HCT116 (cell line): ENCODE measurements around the gene LIX1. TPM values are rescaled to one million over a fixed set of nuclear protein-coding genes. Genes with fewer than 3 reads are reported as not detected.

Experiments
- ATAC-seq: fragments of 200-7000 bp; cut with Tn5 transposase; 2 replicates; pipeline ENCODE4 v1.9.1; 2020; ENCODE audit warnings: mild to moderate bottlenecking, moderate library complexity
- BruUV-seq: library from RNA; stranded (reverse); fragments of 400-500 nt; replicated peaks from 2 replicates; lab custom pipeline; 2021; lab: Mats Ljungman, UMichigan
- CTCF ChIA-PET: fragments of 300-600 bp; sonication (Branson Sonifier 250); formaldehyde crosslinking; loops from one replicate; lab custom pipeline; 2021; ENCODE audit warnings: antibody characterized with exemption; lab: Charles Lee
- POLR2A ChIA-PET: fragments of 300-600, 350-600 bp; sonication (Branson Sonifier 250); formaldehyde crosslinking; loops from one replicate; lab custom pipeline; 2021; ENCODE audit warnings: antibody characterized with exemption; lab: Charles Lee
- RAD21 ChIA-PET, 2 experiments: fragments of 300-600 bp; sonication (Branson Sonifier 250); formaldehyde crosslinking; loops; one replicate each; lab custom pipeline; 2023; ENCODE audit warnings: low total read pairs in 2 of 2; ENCODE audit not compliant: uncharacterized antibody in 2 of 2, unreplicated experiment in 2 of 2, low non-redundant PET in 1 of 2; lab: Charles Lee
- DNase-seq: peaks from one replicate; pipeline ENCODE4 v3.0.0-alpha.2; 2010; ENCODE audit warnings: low read depth, low spot score
- H2AFZ ChIP-seq: fragments of 200-600 bp; shearing (Covaris generic), sonication (generic); 2 replicates; pipeline ENCODE4 v1.6.1; 2017; ENCODE audit warnings: low read depth, mixed run types, mixed read lengths, antibody characterized with exemption, low read length; ENCODE audit not compliant: poor library complexity, severe bottlenecking
- H3K27ac ChIP-seq: 2 replicates; pipeline ENCODE4 v1.5.1; 2012; ENCODE audit warnings: low read depth, low read length
- H3K27me3 ChIP-seq: fragments of 200-600 bp; sonication (generic); 2 replicates; pipeline ENCODE4 v1.6.1; 2016; ENCODE audit warnings: mixed run types, low read length, mixed read lengths; ENCODE audit not compliant: insufficient read depth
- H3K36me3 ChIP-seq, 2 experiments: fragments of 200-500 bp in 1 of 2; fragments of 200-600 bp in 1 of 2; sonication (Bioruptor generic) in 1 of 2; sonication (generic) in 1 of 2; 2 replicates each; pipeline versions ENCODE4 v1.5.1 to v1.6.1; 2014 to 2016; ENCODE audit warnings: low read length in 2 of 2, inconsistent platforms in 1 of 2, mixed read lengths in 1 of 2, mixed run types in 1 of 2; ENCODE audit not compliant: insufficient read depth in 2 of 2, control insufficient read depth in 1 of 2
- H3K4me1 ChIP-seq, 2 experiments: fragments of 200-600 bp in 1 of 2; sonication (generic) in 1 of 2; 2 replicates each; pipeline versions ENCODE4 v1.5.1 to v1.6.1; 2012 to 2017; ENCODE audit warnings: low read length in 2 of 2, inconsistent platforms in 1 of 2, mild to moderate bottlenecking in 1 of 2, mixed read lengths in 1 of 2, mixed run types in 1 of 2, moderate library complexity in 1 of 2; ENCODE audit not compliant: insufficient read depth in 2 of 2, control insufficient read depth in 1 of 2
- H3K4me2 ChIP-seq: fragments of 200-600 bp; sonication (generic); 2 replicates; pipeline ENCODE4 v1.6.1; 2017; ENCODE audit warnings: mixed run types, low read length, mixed read lengths
- H3K4me3 ChIP-seq, 2 experiments: fragments of 200-600 bp in 1 of 2; sonication (generic) in 1 of 2; replicated peaks in 1 of 2; 2 replicates each; pipeline ENCODE4 v1.5.1; 2011 to 2016; ENCODE audit warnings: low read length in 2 of 2, control low read depth in 1 of 2, low read depth in 1 of 2, mild to moderate bottlenecking in 1 of 2, mixed read lengths in 1 of 2, mixed run types in 1 of 2
- H3K79me2 ChIP-seq: fragments of 200-600 bp; sonication (generic); 2 replicates; pipeline ENCODE4 v1.6.1; 2017; ENCODE audit warnings: mild to moderate bottlenecking, mixed run types, low read length, moderate library complexity, mixed read lengths; ENCODE audit not compliant: insufficient read depth
- H3K9ac ChIP-seq: fragments of 200-600 bp; sonication (generic); 2 replicates; pipeline ENCODE4 v1.6.1; 2016; ENCODE audit warnings: low read length, mixed read lengths
- H3K9me2 ChIP-seq: fragments of 200-600 bp; sonication (generic), shearing (Covaris generic); 2 replicates; pipeline ENCODE4 v1.6.1; 2017; ENCODE audit warnings: mixed run types, mild to moderate bottlenecking, moderate library complexity; ENCODE audit not compliant: insufficient read depth
- H3K9me3 ChIP-seq, 2 experiments: fragments of 200-500 bp in 1 of 2; fragments of 200-600 bp in 1 of 2; sonication (Bioruptor generic) in 1 of 2; sonication (generic) in 1 of 2; 2 replicates each; pipeline ENCODE4 v1.6.1; 2014 to 2017; ENCODE audit warnings: low read length in 2 of 2, mixed read lengths in 2 of 2, inconsistent platforms in 1 of 2, low read depth in 1 of 2, mild to moderate bottlenecking in 1 of 2, mixed run types in 1 of 2, moderate library complexity in 1 of 2; ENCODE audit not compliant: control insufficient read depth in 1 of 2, insufficient read depth in 1 of 2
- H4K20me1 ChIP-seq: fragments of 200-600 bp; sonication (generic), shearing (Covaris generic); 2 replicates; pipeline ENCODE4 v1.6.1; 2017; ENCODE audit warnings: mixed run types, mild to moderate bottlenecking, moderate library complexity; ENCODE audit not compliant: insufficient read depth
- CEBPB ChIP-seq: IDR thresholded peaks from 2 replicates; pipeline ENCODE4 v1.6.1; 2012; ENCODE audit warnings: low read depth
- ELF1 ChIP-seq: IDR thresholded peaks from 2 replicates; pipeline ENCODE4 v1.6.1; 2012; ENCODE audit warnings: low read depth, borderline replicate concordance
- EZH2 ChIP-seq: fragments of 200-600 bp; sonication (generic); IDR thresholded peaks from 2 replicates; pipeline ENCODE4 v1.6.1; 2017; ENCODE audit warnings: antibody characterized with exemption, mixed run types
- EZH2phosphoT487 ChIP-seq: fragments of 200-600 bp; IDR thresholded peaks from 2 replicates; pipeline ENCODE4 v1.6.1; 2018; ENCODE audit warnings: antibody characterized with exemption, borderline replicate concordance
- FOSL1 ChIP-seq: IDR thresholded peaks from 2 replicates; pipeline ENCODE4 v1.6.1; 2012; ENCODE audit warnings: low read depth
- JUND ChIP-seq: IDR thresholded peaks from 2 replicates; pipeline ENCODE4 v1.6.1; 2012
- POLR2A ChIP-seq: IDR thresholded peaks from 2 replicates; pipeline ENCODE4 v1.7.0; 2011; ENCODE audit warnings: borderline replicate concordance; ENCODE audit not compliant: insufficient read depth, insufficient read length; ENCODE audit errors: extremely low read depth
- POLR2AphosphoS5 ChIP-seq: IDR thresholded peaks from 2 replicates; pipeline ENCODE4 v1.6.1; 2011; ENCODE audit warnings: mild to moderate bottlenecking, low read depth, low read length, moderate library complexity
- RAD21 ChIP-seq: IDR thresholded peaks from 2 replicates; pipeline ENCODE4 v1.6.1; 2012; ENCODE audit warnings: low read depth, mild to moderate bottlenecking
- SIN3A ChIP-seq: IDR thresholded peaks from 2 replicates; pipeline ENCODE4 v1.6.1; 2012; ENCODE audit warnings: low read depth
- SP1 ChIP-seq: IDR thresholded peaks from 2 replicates; pipeline ENCODE4 v1.6.1; 2012; ENCODE audit warnings: low read depth
- SRF ChIP-seq: IDR thresholded peaks from 2 replicates; pipeline ENCODE4 v1.6.1; 2012; ENCODE audit warnings: low read depth
- ZBTB33 ChIP-seq: IDR thresholded peaks from 2 replicates; pipeline ENCODE4 v1.6.1; 2011; ENCODE audit warnings: mild to moderate bottlenecking, low read length, moderate library complexity; ENCODE audit not compliant: insufficient replicate concordance; ENCODE audit errors: extremely low read depth
- ZFX ChIP-seq: fragments of 450-650 bp; IDR thresholded peaks from 2 replicates; pipeline ENCODE4 v1.6.1; 2017
- intact Hi-C: fragments of 100-400 bp; cut with micrococcal nuclease; formaldehyde crosslinking; loops from 2 replicates; pipeline ENCODE4 v1.10.0; 2022
- total RNA-seq: library from RNA; stranded (reverse); gene quantifications from one replicate; pipeline ENCODE4 v1.2.1, GENCODE V29; 2021; ENCODE audit not compliant: unreplicated experiment
- TF ChIP-seq, protein P1 (sequence below): IDR thresholded peaks from 2 replicates; pipeline ENCODE4 v1.6.1; 2012

Gene LIX1
- total RNA-seq, 1 experiment from 2014 or later = not detected

DNA sequence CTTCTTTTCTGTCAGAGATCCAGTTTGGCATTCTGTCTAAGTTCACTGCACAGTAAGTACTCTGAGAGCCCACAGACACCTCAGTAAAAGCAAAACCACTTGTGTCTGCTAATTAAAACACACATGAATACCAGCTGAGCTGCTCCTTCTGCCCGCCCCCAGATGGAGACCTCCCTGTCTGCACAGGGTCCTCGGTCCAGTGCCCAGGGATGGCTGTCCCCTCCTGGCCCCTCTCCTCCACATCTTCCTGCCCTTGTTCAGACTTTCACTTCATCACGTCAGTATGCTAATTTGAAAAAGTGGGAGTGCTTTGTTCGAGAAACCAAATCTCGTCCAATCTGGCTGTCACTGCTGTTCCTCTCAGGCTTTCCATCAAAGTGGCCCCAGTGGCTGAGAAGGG is 43.5 kb downstream of the LIX1 start:
- H3K9me3 ChIP-seq = no peaks in the 10 kb centered on the region
- intact Hi-C loops = no loop called here
- no peak overlapping the region for H3K27ac ChIP-seq
- H3K4me3 ChIP-seq = no peak overlapping the region
- no peak for TF ChIP-seq EZH2phosphoT487
- TF ChIP-seq ZFX = no peak
- TF ChIP-seq SIN3A = no peak
- TF ChIP-seq, protein P1, sequence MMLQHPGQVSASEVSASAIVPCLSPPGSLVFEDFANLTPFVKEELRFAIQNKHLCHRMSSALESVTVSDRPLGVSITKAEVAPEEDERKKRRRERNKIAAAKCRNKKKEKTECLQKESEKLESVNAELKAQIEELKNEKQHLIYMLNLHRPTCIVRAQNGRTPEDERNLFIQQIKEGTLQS = no peak
- no peak for TF ChIP-seq SP1
- TF ChIP-seq RAD21 = no peak
- no peak for TF ChIP-seq CEBPB
- no peak for TF ChIP-seq EZH2
- no peak for TF ChIP-seq SRF
- TF ChIP-seq FOSL1 = no peak
- no peak for TF ChIP-seq ZBTB33
- no peak for TF ChIP-seq JUND
- no peak for TF ChIP-seq ELF1
- no peak for TF ChIP-seq POLR2A
- no peak for TF ChIP-seq POLR2AphosphoS5
- no peaks in the 10 kb centered on the region for H3K4me1 ChIP-seq
- no peaks in the 10 kb centered on the region for H3K9me2 ChIP-seq
- ChIA-PET POLR2A (no interaction called here), CTCF (no interaction called here), RAD21 (no interaction called here)
- H3K79me2 ChIP-seq = no peaks in the 10 kb centered on the region
- H3K4me2 ChIP-seq = no peak overlapping the region
- DNase-seq = no peak
- H4K20me1 ChIP-seq = no peaks in the 10 kb centered on the region
- H3K9ac ChIP-seq = no peak overlapping the region
- no peaks in the 10 kb centered on the region for H3K36me3 ChIP-seq
- no TSS peak for BruUV-seq
- no peak overlapping the region for H2AFZ ChIP-seq
- ATAC-seq = no peak
- no peaks in the 10 kb centered on the region for H3K27me3 ChIP-seq
